SK-N-SH (cell line): ENCODE measurements around the gene SLC2A8. TPM values are rescaled to one million over a fixed set of nuclear protein-coding genes. Genes with fewer than 3 reads are reported as not detected.

Experiments used
- CTCF ChIA-PET: fragments of 300-600, 350-600 bp; formaldehyde crosslinking; extraction: SDS; loops from one replicate; lab custom pipeline; 2021; lab: Yijun Ruan, JAX
- POLR2A ChIA-PET: fragments of 350-600 bp; sonication (Branson Sonifier 250); formaldehyde crosslinking; extraction: SDS; loops from one replicate; lab custom pipeline; 2020; ENCODE audit warnings: antibody characterized with exemption, inconsistent platforms; lab: Yijun Ruan, JAX
- DNase-seq: peaks from one replicate; pipeline ENCODE4 v3.0.0; 2012
- H2AFZ ChIP-seq: fragments of 200-600 bp; sonication (generic); 2 replicates; pipeline ENCODE4 v1.8.1; 2016; ENCODE audit warnings: antibody characterized with exemption, mild to moderate bottlenecking, low read depth
- H3F3A ChIP-seq: fragments of 200-600 bp; sonication (generic); replicated peaks from 2 replicates; pipeline ENCODE3; 2016; ENCODE audit warnings: antibody characterized with exemption, mild to moderate bottlenecking; ENCODE audit not compliant: insufficient read depth
- H3K27ac ChIP-seq, 2 experiments: fragments of 200-500 bp in 1 of 2; fragments of 200-600 bp in 1 of 2; sonication (Bioruptor generic) in 1 of 2; sonication (generic), shearing (Covaris generic) in 1 of 2; 2 replicates each; pipeline versions ENCODE4 v1.5.1 to v1.6.1; 2014 to 2016; ENCODE audit warnings: low read depth in 2 of 2, inconsistent platforms in 1 of 2, low read length in 1 of 2, mild to moderate bottlenecking in 1 of 2, mixed read lengths in 1 of 2
- H3K27me3 ChIP-seq: fragments of 200-600 bp; sonication (generic), shearing (Covaris generic); 2 replicates; pipeline ENCODE4 v1.6.1; 2016; ENCODE audit warnings: mixed run types; ENCODE audit not compliant: insufficient read depth
- H3K36me3 ChIP-seq, 2 experiments: fragments of 200-500 bp in 1 of 2; fragments of 200-600 bp in 1 of 2; sonication (Bioruptor generic) in 1 of 2; sonication (generic) in 1 of 2; replicated peaks in 1 of 2; 2 replicates each; pipeline versions ENCODE3 to v1.5.1; 2014 to 2016; ENCODE audit warnings: low read length in 1 of 2, mild to moderate bottlenecking in 1 of 2; ENCODE audit not compliant: insufficient read depth in 2 of 2, control insufficient read depth in 1 of 2
- H3K4me1 ChIP-seq, 2 experiments: fragments of 200-500 bp in 1 of 2; fragments of 200-600 bp in 1 of 2; sonication (Bioruptor generic) in 1 of 2; sonication (generic), shearing (Covaris generic) in 1 of 2; 2 replicates each; pipeline versions ENCODE4 v1.5.1 to v1.6.1; 2014 to 2016; ENCODE audit warnings: low read depth in 1 of 2, low read length in 1 of 2, mixed run types in 1 of 2; ENCODE audit not compliant: insufficient read depth in 2 of 2, control insufficient read depth in 1 of 2
- H3K4me2 ChIP-seq: fragments of 200-600 bp; sonication (generic), shearing (Covaris generic); 2 replicates; pipeline ENCODE4 v1.6.1; 2017; ENCODE audit warnings: mixed run types
- H3K4me3 ChIP-seq, 2 experiments: fragments of 200-500 bp in 1 of 2; fragments of 200-600 bp in 1 of 2; sonication (Bioruptor generic) in 1 of 2; sonication (generic), shearing (Covaris generic) in 1 of 2; 2 replicates each; pipeline versions ENCODE4 v1.5.1 to v1.8.1; 2014 to 2016; ENCODE audit warnings: low read depth in 2 of 2, inconsistent platforms in 1 of 2, low read length in 1 of 2, mild to moderate bottlenecking in 1 of 2, mixed read lengths in 1 of 2, moderate library complexity in 1 of 2
- H3K79me2 ChIP-seq: fragments of 200-600 bp; sonication (generic); 2 replicates; pipeline ENCODE4 v1.8.1; 2017; ENCODE audit warnings: mild to moderate bottlenecking; ENCODE audit not compliant: insufficient read depth
- H3K9ac ChIP-seq: fragments of 200-600 bp; sonication (generic); 2 replicates; pipeline ENCODE4 v1.6.1; 2017; ENCODE audit warnings: mixed run types
- H3K9me2 ChIP-seq: fragments of 200-600 bp; sonication (generic); 2 replicates; pipeline ENCODE4 v1.6.1; 2017; ENCODE audit warnings: mixed run types
- H3K9me3 ChIP-seq: fragments of 200-600 bp; sonication (generic); 2 replicates; pipeline ENCODE4 v1.6.1; 2017; ENCODE audit warnings: mixed run types, mild to moderate bottlenecking, moderate library complexity
- H4K20me1 ChIP-seq: fragments of 200-600 bp; sonication (generic); 2 replicates; pipeline ENCODE4 v1.6.1; 2017; ENCODE audit warnings: mild to moderate bottlenecking, mixed run types; ENCODE audit not compliant: insufficient read depth
- EP300 ChIP-seq, 2 experiments: IDR thresholded peaks; 2 replicates each; pipeline versions ENCODE4 v1.4.0 to v1.6.1; 2012; ENCODE audit warnings: borderline replicate concordance in 1 of 2, low read depth in 1 of 2, low read length in 1 of 2
- FOXJ3 ChIP-seq: sonication (generic); formaldehyde crosslinking; IDR thresholded peaks from 2 replicates; pipeline ENCODE4 v1.5.1; 2020; ENCODE audit warnings: mild to moderate bottlenecking, missing genetic modification reagents
- GABPA ChIP-seq: IDR thresholded peaks from 2 replicates; pipeline ENCODE4 v1.4.0; 2012; ENCODE audit warnings: low read depth, mild to moderate bottlenecking
- GATA2 ChIP-seq: sonication (generic); formaldehyde crosslinking; IDR thresholded peaks from 2 replicates; pipeline ENCODE4 v1.5.0; 2020; ENCODE audit warnings: mild to moderate bottlenecking, missing genetic modification reagents
- MEF2A ChIP-seq: IDR thresholded peaks from 2 replicates; pipeline ENCODE4 v1.4.0; 2012; ENCODE audit warnings: low read depth, borderline replicate concordance
- NRF1 ChIP-seq: IDR thresholded peaks from 2 replicates; pipeline ENCODE4 v1.6.1; 2012; ENCODE audit warnings: low read depth, mild to moderate bottlenecking, low read length
- POLR2AphosphoS5 ChIP-seq: IDR thresholded peaks from 2 replicates; pipeline ENCODE4 v1.6.1; 2012; ENCODE audit warnings: low read depth, low read length
- RCOR1 ChIP-seq: fragments of 150-350 bp; IDR thresholded peaks from 2 replicates; pipeline ENCODE4 v1.6.1; 2017; ENCODE audit warnings: antibody characterized with exemption, low read length
- RFX5 ChIP-seq: IDR thresholded peaks from 2 replicates; pipeline ENCODE4 v1.6.1; 2012; ENCODE audit warnings: mild to moderate bottlenecking, improper control_type of control experiment, low read length
- SIN3A ChIP-seq: IDR thresholded peaks from 2 replicates; pipeline ENCODE4 v1.6.1; 2012; ENCODE audit warnings: low read depth, mild to moderate bottlenecking, low read length, moderate library complexity, borderline replicate concordance
- TEAD4 ChIP-seq: IDR thresholded peaks from 2 replicates; pipeline ENCODE4 v1.4.0; 2012; ENCODE audit warnings: mild to moderate bottlenecking, borderline replicate concordance; ENCODE audit not compliant: insufficient read depth
- YY1 ChIP-seq: IDR thresholded peaks from 2 replicates; pipeline ENCODE4 v1.4.0; 2012; ENCODE audit warnings: low read depth, mild to moderate bottlenecking
- ZBTB33 ChIP-seq: IDR thresholded peaks from 2 replicates; pipeline ENCODE4 v1.4.0; 2012; ENCODE audit warnings: low read depth, borderline replicate concordance
- WGBS: methylation state at CpG from one replicate; pipeline ENCODE4 v1.1.6; 2017; ENCODE audit warnings: low lambda C conversion rate; 5-methylcytosine and 5-hydroxymethylcytosine counted together
- polyA plus RNA-seq, 3 experiments: library from polyadenylated mRNA; depleted of rRNA; stranded (reverse); fragments of >200 nt; gene quantifications; 2 replicates each; pipeline ENCODE4 v1.2.3, GENCODE V29; 2012
- TF ChIP-seq, protein P1 (sequence below): IDR thresholded peaks from 2 replicates; pipeline ENCODE4 v1.6.1; 2012; ENCODE audit warnings: mild to moderate bottlenecking, low read depth, low read length, moderate library complexity
- TF ChIP-seq, protein P2 (sequence below): fragments of 150-350 bp; IDR thresholded peaks from 2 replicates; pipeline ENCODE4 v1.6.1; 2017; ENCODE audit warnings: antibody characterized with exemption, low read length, low read depth, borderline replicate concordance
- TF ChIP-seq, protein P3 (sequence below): IDR thresholded peaks from 2 replicates; pipeline ENCODE4 v1.4.0; 2012; ENCODE audit warnings: low read depth, borderline replicate concordance
- TF ChIP-seq, protein P4 (sequence below): IDR thresholded peaks from 2 replicates; pipeline ENCODE4 v1.4.0; 2012; ENCODE audit warnings: low read depth

The SLC2A8 gene
- polyA plus RNA-seq, 1 of the 3 experiments (the other 2 are of a cell fraction): 15.1 TPM

DNA sequence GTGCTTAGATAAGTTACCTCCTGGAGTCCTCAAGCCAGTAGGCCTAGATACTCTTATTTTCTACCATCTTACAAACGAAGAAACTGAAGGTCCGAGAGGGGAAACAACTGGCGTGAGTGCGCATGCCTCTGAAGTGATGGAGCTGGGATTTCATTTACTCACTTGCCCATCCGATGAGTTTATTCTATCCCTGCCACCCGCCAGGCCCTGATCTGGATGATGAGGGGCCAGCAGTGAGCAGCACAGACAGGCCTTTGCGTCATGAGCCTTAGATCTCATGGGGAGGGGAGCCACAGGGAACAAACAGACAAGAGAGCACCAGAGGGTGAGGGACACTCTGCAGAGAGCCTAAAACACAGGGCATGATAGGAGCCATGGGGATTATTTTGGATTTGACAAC, 34.1 kb upstream of the SLC2A8 start (continued):
- TF ChIP-seq, protein P1, sequence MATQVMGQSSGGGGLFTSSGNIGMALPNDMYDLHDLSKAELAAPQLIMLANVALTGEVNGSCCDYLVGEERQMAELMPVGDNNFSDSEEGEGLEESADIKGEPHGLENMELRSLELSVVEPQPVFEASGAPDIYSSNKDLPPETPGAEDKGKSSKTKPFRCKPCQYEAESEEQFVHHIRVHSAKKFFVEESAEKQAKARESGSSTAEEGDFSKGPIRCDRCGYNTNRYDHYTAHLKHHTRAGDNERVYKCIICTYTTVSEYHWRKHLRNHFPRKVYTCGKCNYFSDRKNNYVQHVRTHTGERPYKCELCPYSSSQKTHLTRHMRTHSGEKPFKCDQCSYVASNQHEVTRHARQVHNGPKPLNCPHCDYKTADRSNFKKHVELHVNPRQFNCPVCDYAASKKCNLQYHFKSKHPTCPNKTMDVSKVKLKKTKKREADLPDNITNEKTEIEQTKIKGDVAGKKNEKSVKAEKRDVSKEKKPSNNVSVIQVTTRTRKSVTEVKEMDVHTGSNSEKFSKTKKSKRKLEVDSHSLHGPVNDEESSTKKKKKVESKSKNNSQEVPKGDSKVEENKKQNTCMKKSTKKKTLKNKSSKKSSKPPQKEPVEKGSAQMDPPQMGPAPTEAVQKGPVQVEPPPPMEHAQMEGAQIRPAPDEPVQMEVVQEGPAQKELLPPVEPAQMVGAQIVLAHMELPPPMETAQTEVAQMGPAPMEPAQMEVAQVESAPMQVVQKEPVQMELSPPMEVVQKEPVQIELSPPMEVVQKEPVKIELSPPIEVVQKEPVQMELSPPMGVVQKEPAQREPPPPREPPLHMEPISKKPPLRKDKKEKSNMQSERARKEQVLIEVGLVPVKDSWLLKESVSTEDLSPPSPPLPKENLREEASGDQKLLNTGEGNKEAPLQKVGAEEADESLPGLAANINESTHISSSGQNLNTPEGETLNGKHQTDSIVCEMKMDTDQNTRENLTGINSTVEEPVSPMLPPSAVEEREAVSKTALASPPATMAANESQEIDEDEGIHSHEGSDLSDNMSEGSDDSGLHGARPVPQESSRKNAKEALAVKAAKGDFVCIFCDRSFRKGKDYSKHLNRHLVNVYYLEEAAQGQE: no peak
- TF ChIP-seq FOXJ3 (CRISPR knock-in tag) (no peak), RCOR1 (no peak), YY1 (no peak)
- TF ChIP-seq, protein P2, sequence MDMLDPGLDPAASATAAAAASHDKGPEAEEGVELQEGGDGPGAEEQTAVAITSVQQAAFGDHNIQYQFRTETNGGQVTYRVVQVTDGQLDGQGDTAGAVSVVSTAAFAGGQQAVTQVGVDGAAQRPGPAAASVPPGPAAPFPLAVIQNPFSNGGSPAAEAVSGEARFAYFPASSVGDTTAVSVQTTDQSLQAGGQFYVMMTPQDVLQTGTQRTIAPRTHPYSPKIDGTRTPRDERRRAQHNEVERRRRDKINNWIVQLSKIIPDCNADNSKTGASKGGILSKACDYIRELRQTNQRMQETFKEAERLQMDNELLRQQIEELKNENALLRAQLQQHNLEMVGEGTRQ: no peak

- H3K36me3 ChIP-seq: no peaks in the 10 kb centered on the region
- no peaks in the 10 kb centered on the region for H3K9me3 ChIP-seq
- 84% methylated on average over 10 of the region's 10 CpGs for WGBS
- no peak overlapping the region for H3K4me3 ChIP-seq
- no peak overlapping the region for H2AFZ ChIP-seq
- no peak overlapping the region for H3K9ac ChIP-seq
- no peaks in the 10 kb centered on the region for H3K27me3 ChIP-seq
- CTCF ChIA-PET: interaction anchor here (1.5 kb wide), 1 partner anchor 150 kb away, joined by 5 read pairs; no protein-coding TSS in a partner anchor
- peaks cover 0 to 6% of the 10 kb centered on the region in 2 experiments; a peak in 1 of 4 replicates for H3K4me1 ChIP-seq
- POLR2A ChIA-PET: no interaction called here
- H4K20me1 ChIP-seq: no peaks in the 10 kb centered on the region
- no peaks in the 10 kb centered on the region for H3K79me2 ChIP-seq
- H3K9me2 ChIP-seq: no peaks in the 10 kb centered on the region
- no peak overlapping the region for H3K27ac ChIP-seq
- DNase-seq: no peak
- no peak for TF ChIP-seq MEF2A
- no peak for TF ChIP-seq POLR2AphosphoS5
- no peak for TF ChIP-seq TEAD4
- TF ChIP-seq SIN3A: no peak
- TF ChIP-seq, protein P3, sequence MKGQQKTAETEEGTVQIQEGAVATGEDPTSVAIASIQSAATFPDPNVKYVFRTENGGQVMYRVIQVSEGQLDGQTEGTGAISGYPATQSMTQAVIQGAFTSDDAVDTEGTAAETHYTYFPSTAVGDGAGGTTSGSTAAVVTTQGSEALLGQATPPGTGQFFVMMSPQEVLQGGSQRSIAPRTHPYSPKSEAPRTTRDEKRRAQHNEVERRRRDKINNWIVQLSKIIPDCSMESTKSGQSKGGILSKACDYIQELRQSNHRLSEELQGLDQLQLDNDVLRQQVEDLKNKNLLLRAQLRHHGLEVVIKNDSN: no peak
- H3F3A ChIP-seq: no peaks in the 10 kb centered on the region
- H3K4me2 ChIP-seq: no peak overlapping the region
Observed at GRCh38 chr9:127365461-127365860, 31.5 kb upstream of the SLC2A8 start.

GRCh38 chr9:127366594-127366993, 30.4 kb upstream of the SLC2A8 start:
- Histone ChIP-seq H3K4me2 (no peak overlapping the region), H3K4me3 (no peak overlapping the region), H3K9me2 (no peaks in the 10 kb centered on the region), H4K20me1 (no peaks in the 10 kb centered on the region), H3K36me3 (no peaks in the 10 kb centered on the region), H3K27me3 (no peaks in the 10 kb centered on the region), H3K27ac (no peak overlapping the region), H3K9me3 (no peaks in the 10 kb centered on the region), H3K9ac (no peak overlapping the region), H3F3A (no peaks in the 10 kb centered on the region), H3K4me1 (peaks cover 0 to 3% of the 10 kb centered on the region in 2 experiments; a peak in 1 of 4 replicates), H3K79me2 (no peaks in the 10 kb centered on the region), H2AFZ (no peak overlapping the region)
- WGBS: 97% methylated on average over 5 of the region's 7 CpGs
- ChIA-PET POLR2A (no interaction called here), CTCF (interaction anchor here (0.8 to 1.5 kb wide), 2 partner anchors 41 to 151 kb away, joined by 3 to 5 read pairs; no protein-coding TSS in a partner anchor)
- no peak for DNase-seq
- TF ChIP-seq NRF1: no peak
- no peak for TF ChIP-seq RFX5
- TF ChIP-seq GATA2: no peak
- TF ChIP-seq, protein P4, sequence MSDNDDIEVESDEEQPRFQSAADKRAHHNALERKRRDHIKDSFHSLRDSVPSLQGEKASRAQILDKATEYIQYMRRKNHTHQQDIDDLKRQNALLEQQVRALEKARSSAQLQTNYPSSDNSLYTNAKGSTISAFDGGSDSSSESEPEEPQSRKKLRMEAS: no peak
- no peak for TF ChIP-seq EP300 (IDR thresholded peaks at IDR 0.05; ENCODE audit: borderline replicate concordance in 1 of 2, low read depth in 1 of 2, low read length in 1 of 2)
- no peak for TF ChIP-seq POLR2AphosphoS5
- TF ChIP-seq RCOR1: no peak
- TF ChIP-seq GABPA: no peak
- no peak for TF ChIP-seq ZBTB33
- TF ChIP-seq YY1: no peak
